Hypothalamus (tissue), 51 donors: ENCODE measurements around the gene GCDH.

Experiments
- DNase-seq, 51 donors: peaks; one replicate each; lab custom pipeline; 2025; lab: John Stamatoyannopoulos, UW

GCDH gene

GRCh38 chr19:12937927-12938778 lies 47.2 kb downstream of the GCDH start, which contains the start of gene CALR:
Gene CALR (plus strand): TSS chr19:12938609. CDS start chr19:12938680, 71 bp downstream.
- DNase-seq, result peak; percentile 72 to 100 (median 99)

GRCh38 chr19:12938779-12939601 lies 48.0 kb downstream of the GCDH start:
- DNase-seq, result peak in 3 of 51 donors; percentile 13 to 27 (median 24)

GRCh38 chr19:12939975-12940423 lies 49.0 kb downstream of the GCDH start:
- DNase-seq, result no peak

- no peak for DNase-seq
Measured at GRCh38 chr19:12940897-12941296, 49.9 kb downstream of the GCDH start.

- DNase-seq, result no peak
Measured at GRCh38 chr19:12943437-12944044, 52.6 kb downstream of the GCDH start.

- no peak for DNase-seq
Measured at GRCh38 chr19:12944104-12944674, 53.2 kb downstream of the GCDH start.

GRCh38 chr19:12945479-12946091 lies 54.6 kb downstream of the GCDH start, which contains the start of gene RAD23A:
Gene RAD23A (plus strand): TSS chr19:12945862. CDS start chr19:12945949, 87 bp downstream.
- DNase-seq, result peak; percentile 50 to 94 (median 86)

- DNase-seq, result peak in 20 of 51 donors; percentile 12 to 72 (median 46)
Measured at GRCh38 chr19:12946092-12946721, 55.2 kb downstream of the GCDH start.

GRCh38 chr19:12946731-12947496 lies 56.0 kb downstream of the GCDH start:
- DNase-seq, result no peak

- no peak for DNase-seq
Measured at GRCh38 chr19:12947702-12948611, 57.0 kb downstream of the GCDH start.

GRCh38 chr19:12948612-12949362 lies 57.8 kb downstream of the GCDH start:
- no peak for DNase-seq
